Liver (tissue), 9 donors: ENCODE measurements around the gene LAMTOR1. TPM values are rescaled to one million over a fixed set of nuclear protein-coding genes. Genes with fewer than 3 reads are reported as not detected.
A peak's percentile ranks its signal among the peaks of the same experiment; 100 is the strongest.

Experiments used
- DNase-seq: peaks from one replicate; pipeline ENCODE4 v3.0.0-alpha.2; 2017; ENCODE audit warnings: low spot score
- H3K27ac ChIP-seq, 2 donors: one replicate each; pipeline ENCODE4 v1.7.0; 2013; ENCODE audit warnings: inconsistent platforms in 2 of 2, low read length in 2 of 2, control low read depth in 1 of 2, low read depth in 1 of 2, mild to moderate bottlenecking in 1 of 2
- H3K27me3 ChIP-seq, 4 donors: one replicate each; pipeline versions ENCODE4 v1.6.1 to v1.7.0; 2013; ENCODE audit warnings: low read length in 3 of 4, inconsistent platforms in 1 of 4, mild to moderate bottlenecking in 1 of 4, moderate library complexity in 1 of 4; ENCODE audit not compliant: control insufficient read depth in 4 of 4, insufficient read depth in 4 of 4
- H3K36me3 ChIP-seq, 4 donors: one replicate each; pipeline versions ENCODE4 v1.6.1 to v1.7.0; 2013; ENCODE audit warnings: low read length in 3 of 4, mild to moderate bottlenecking in 3 of 4, low read depth in 1 of 4, moderate library complexity in 1 of 4; ENCODE audit not compliant: control insufficient read depth in 4 of 4, insufficient read depth in 3 of 4
- H3K4me1 ChIP-seq, 4 donors: one replicate each; pipeline versions ENCODE4 v1.6.1 to v1.7.0; 2013; ENCODE audit warnings: low read length in 3 of 4, mild to moderate bottlenecking in 3 of 4, moderate library complexity in 1 of 4; ENCODE audit not compliant: control insufficient read depth in 4 of 4, insufficient read depth in 4 of 4
- H3K4me3 ChIP-seq, 3 donors: one replicate each; pipeline versions ENCODE4 v1.6.1 to v1.7.0; 2013; ENCODE audit warnings: low read length in 3 of 3, control low read depth in 1 of 3, low read depth in 1 of 3, mild to moderate bottlenecking in 1 of 3
- H3K9ac ChIP-seq, 2 donors: one replicate each; pipeline ENCODE4 v1.7.0; 2013; ENCODE audit warnings: low read length in 2 of 2, mild to moderate bottlenecking in 2 of 2, moderate library complexity in 2 of 2, control low read depth in 1 of 2, low read depth in 1 of 2
- H3K9me3 ChIP-seq, 4 donors: one replicate each; pipeline versions ENCODE4 v1.6.1 to v1.7.0; 2013; ENCODE audit warnings: low read length in 3 of 4; ENCODE audit not compliant: control insufficient read depth in 4 of 4
- CTCF ChIP-seq: fragments of 150-350 bp; IDR thresholded peaks from 2 replicates; pipeline ENCODE4 v1.5.1; 2017; ENCODE audit warnings: improper control_type of control experiment, low read depth, low read length; ENCODE audit not compliant: missing input control
- EGR1 ChIP-seq, 2 donors: IDR thresholded peaks; 2 replicates each; pipeline ENCODE4 v1.6.1; 2016 to 2018; ENCODE audit warnings: antibody characterized with exemption in 2 of 2, low read depth in 2 of 2
- FOXA1 ChIP-seq: IDR thresholded peaks from 2 replicates; pipeline ENCODE4 v1.6.1; 2016; ENCODE audit warnings: antibody characterized with exemption
- FOXA2 ChIP-seq: IDR thresholded peaks from 2 replicates; pipeline ENCODE4 v1.6.1; 2016; ENCODE audit warnings: antibody characterized with exemption
- GABPA ChIP-seq, 2 donors: IDR thresholded peaks in 1 of 2; conservative IDR thresholded peaks in 1 of 2; 2 replicates each; pipeline ENCODE4 v1.6.1; 2016; ENCODE audit warnings: antibody characterized with exemption in 2 of 2, mild to moderate bottlenecking in 1 of 2, moderate library complexity in 1 of 2
- HNF4G ChIP-seq: IDR thresholded peaks from 2 replicates; pipeline ENCODE4 v1.6.1; 2016; ENCODE audit warnings: antibody characterized with exemption
- NR2F2 ChIP-seq: IDR thresholded peaks from 2 replicates; pipeline ENCODE4 v1.6.1; 2016; ENCODE audit warnings: antibody characterized with exemption
- RAD21 ChIP-seq, 2 donors: IDR thresholded peaks; 2 replicates each; pipeline ENCODE4 v1.6.1; 2016; ENCODE audit warnings: antibody characterized with exemption in 2 of 2, mild to moderate bottlenecking in 2 of 2
- RXRA ChIP-seq, 2 donors: IDR thresholded peaks; 2 replicates each; pipeline ENCODE4 v1.6.1; 2017 to 2018; ENCODE audit warnings: antibody characterized with exemption in 2 of 2, mild to moderate bottlenecking in 1 of 2
- SP1 ChIP-seq: IDR thresholded peaks from 2 replicates; pipeline ENCODE4 v1.6.1; 2018; ENCODE audit warnings: antibody characterized with exemption, mild to moderate bottlenecking
- YY1 ChIP-seq: IDR thresholded peaks from 2 replicates; pipeline ENCODE4 v1.6.1; 2016; ENCODE audit warnings: antibody characterized with exemption, mild to moderate bottlenecking
- WGBS: extraction: QIAGEN DNeasy Blood & Tissue Kit; methylation state at CpG from one replicate; pipeline ENCODE4 v1.1.7; 2013; 5-methylcytosine and 5-hydroxymethylcytosine counted together
- polyA plus RNA-seq, 2 donors: library from polyadenylated mRNA; stranded (reverse) in 1 of 2; unstranded in 1 of 2; fragments of 200-250 nt in 1 of 2; fragments of >200 nt in 1 of 2; fragmentation: Nextera tagmentation in 1 of 2; extraction: Ambion mirVana in 1 of 2; gene quantifications; one replicate each; pipeline versions ENCODE4 v1.2.1 to v1.2.3, GENCODE V29; 2013 to 2015
- total RNA-seq, 2 donors: library from RNA; depleted of rRNA; stranded (reverse); fragments of >200 nt; gene quantifications; one replicate each; pipeline ENCODE4 v1.2.3, GENCODE V29; 2014
- TF ChIP-seq, protein P1 (sequence below): IDR thresholded peaks from 2 replicates; pipeline ENCODE4 v1.6.1; 2016; ENCODE audit warnings: antibody characterized with exemption
- TF ChIP-seq, protein P2 (sequence below): IDR thresholded peaks from 2 replicates; pipeline ENCODE4 v1.6.1; 2016; ENCODE audit warnings: antibody characterized with exemption
- TF ChIP-seq, protein P3 (sequence below): IDR thresholded peaks from 2 replicates; pipeline ENCODE4 v1.6.1; 2016; ENCODE audit warnings: antibody characterized with exemption
- donor health status: healthy.
- donor health status: healthy.
- donor health status: healthy.
- donor health status: healthy.
- donor health status: healthy.

LAMTOR1 gene
- total RNA-seq (10 to 100 TPM; 30.5 to 47.2 TPM), polyA plus RNA-seq (10 to 100 TPM; 70.1 to 74.0 TPM)

- peak; percentile 99 for DNase-seq
- no peaks in the 10 kb centered on the region for H3K9me3 ChIP-seq
- peak within 1 kb of the TSS; percentile 86 to 92 for H3K27ac ChIP-seq
- peak; percentile 44 for TF ChIP-seq FOXA1
- no peak for TF ChIP-seq NR2F2
- TF ChIP-seq RXRA (IDR thresholded peaks at IDR 0.05), result peak in 1 of 2 donors; percentile 59
- peak; percentile 74 for TF ChIP-seq YY1
- TF ChIP-seq SP1, result peak; percentile 61
- TF ChIP-seq HNF4G, result no peak
- TF ChIP-seq EGR1 (IDR thresholded peaks at IDR 0.05; ENCODE audit: low read depth in 2 of 2), result peak in 1 of 2 donors; percentile 15
- TF ChIP-seq, protein P1, sequence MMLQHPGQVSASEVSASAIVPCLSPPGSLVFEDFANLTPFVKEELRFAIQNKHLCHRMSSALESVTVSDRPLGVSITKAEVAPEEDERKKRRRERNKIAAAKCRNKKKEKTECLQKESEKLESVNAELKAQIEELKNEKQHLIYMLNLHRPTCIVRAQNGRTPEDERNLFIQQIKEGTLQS, result no peak
- no peak for TF ChIP-seq RAD21 (IDR thresholded peaks at IDR 0.05)
- TF ChIP-seq, protein P2, sequence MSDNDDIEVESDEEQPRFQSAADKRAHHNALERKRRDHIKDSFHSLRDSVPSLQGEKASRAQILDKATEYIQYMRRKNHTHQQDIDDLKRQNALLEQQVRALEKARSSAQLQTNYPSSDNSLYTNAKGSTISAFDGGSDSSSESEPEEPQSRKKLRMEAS, result peak; percentile 58
- TF ChIP-seq, protein P3, sequence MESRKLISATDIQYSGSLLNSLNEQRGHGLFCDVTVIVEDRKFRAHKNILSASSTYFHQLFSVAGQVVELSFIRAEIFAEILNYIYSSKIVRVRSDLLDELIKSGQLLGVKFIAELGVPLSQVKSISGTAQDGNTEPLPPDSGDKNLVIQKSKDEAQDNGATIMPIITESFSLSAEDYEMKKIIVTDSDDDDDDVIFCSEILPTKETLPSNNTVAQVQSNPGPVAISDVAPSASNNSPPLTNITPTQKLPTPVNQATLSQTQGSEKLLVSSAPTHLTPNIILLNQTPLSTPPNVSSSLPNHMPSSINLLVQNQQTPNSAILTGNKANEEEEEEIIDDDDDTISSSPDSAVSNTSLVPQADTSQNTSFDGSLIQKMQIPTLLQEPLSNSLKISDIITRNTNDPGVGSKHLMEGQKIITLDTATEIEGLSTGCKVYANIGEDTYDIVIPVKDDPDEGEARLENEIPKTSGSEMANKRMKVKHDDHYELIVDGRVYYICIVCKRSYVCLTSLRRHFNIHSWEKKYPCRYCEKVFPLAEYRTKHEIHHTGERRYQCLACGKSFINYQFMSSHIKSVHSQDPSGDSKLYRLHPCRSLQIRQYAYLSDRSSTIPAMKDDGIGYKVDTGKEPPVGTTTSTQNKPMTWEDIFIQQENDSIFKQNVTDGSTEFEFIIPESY, result peak; percentile 51
- peak; percentile 14 to 89 for TF ChIP-seq GABPA (IDR thresholded peaks at IDR 0.05 in 1 of 2, conservative IDR thresholded peaks at IDR 0.05 in 1 of 2)
- peak; percentile 35 for TF ChIP-seq FOXA2
- peak; percentile 40 for TF ChIP-seq CTCF
- 2% methylated on average over 64 of the region's 64 CpGs for WGBS
- H3K4me1 ChIP-seq, result peaks cover 5 to 36% (median 29%) of the 10 kb centered on the region in 4 donors
- H3K27me3 ChIP-seq, result no peaks in the 10 kb centered on the region
- H3K36me3 ChIP-seq, result peaks cover 4 to 11% (median 8%) of the 10 kb centered on the region in 4 donors
- H3K4me3 ChIP-seq, result peak within 1 kb of the TSS; percentile 70 to 98 (median 95)
- H3K9ac ChIP-seq, result peak within 1 kb of the TSS; percentile 76 to 97
Observed at GRCh38 chr11:72102946-72103753, at the start of gene LAMTOR1. Gene LAMTOR1 (minus strand): TSS chr11:72103297. CDS start chr11:72103224, 73 bp downstream.

DNA sequence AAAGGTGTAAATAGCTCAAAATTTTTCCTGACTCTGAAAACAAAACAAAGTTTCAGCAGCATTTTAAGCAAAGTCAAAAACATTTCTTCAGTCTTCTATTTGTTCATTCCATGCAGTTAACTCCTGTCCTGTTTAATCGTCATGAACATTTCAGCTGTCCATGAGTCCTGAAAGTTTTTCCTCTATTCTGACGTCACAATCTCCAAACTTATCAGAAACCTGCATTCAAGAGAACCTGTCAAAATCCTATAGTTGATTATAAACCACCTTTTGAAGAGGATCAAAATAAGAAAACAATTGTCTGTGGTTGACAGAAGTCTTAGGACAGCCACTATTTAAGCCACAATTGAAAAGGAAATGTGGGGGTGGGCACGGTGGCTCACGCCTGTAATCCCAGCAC, 47.8 kb upstream of the LAMTOR1 start:
- WGBS, result 78% methylated on average over 4 of the region's 4 CpGs
- Histone ChIP-seq H3K9me3 (no peaks in the 10 kb centered on the region), H3K4me1 (no peaks in the 10 kb centered on the region), H3K4me3 (no peak overlapping the region), H3K27me3 (no peaks in the 10 kb centered on the region), H3K27ac (no peak overlapping the region), H3K36me3 (no peaks in the 10 kb centered on the region), H3K9ac (no peak overlapping the region)
- DNase-seq, result no peak
- no peak for TF ChIP-seq YY1
